ENCODE data around the gene CDA.

CDA gene

DNA sequence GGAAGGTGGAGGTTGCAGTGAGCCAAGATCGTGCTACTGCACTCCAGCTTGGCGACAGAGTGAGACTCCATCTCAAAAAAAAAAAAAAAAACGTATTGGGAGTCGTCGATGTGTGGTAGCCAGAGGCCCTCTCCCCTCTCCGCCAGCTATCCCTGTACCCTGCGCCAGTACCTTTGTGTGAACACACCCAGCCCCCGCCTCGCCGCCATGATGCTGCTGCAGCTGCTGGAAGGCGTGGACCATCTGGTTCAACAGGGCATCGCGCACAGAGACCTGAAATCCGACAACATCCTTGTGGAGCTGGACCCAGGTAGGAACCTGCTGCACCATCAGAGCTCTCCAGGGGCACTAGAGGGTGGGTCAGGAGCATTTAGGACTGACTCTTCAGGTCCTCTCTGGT is 56.5 kb downstream of the CDA start:
- no peak for TF ChIP-seq CTCF (conservative IDR thresholded peaks at IDR 0.05; ENCODE audit: low read depth, low read length)
- no peak for DNase-seq (ENCODE audit: low read depth)
- no peak overlapping the region for H3K4me3 ChIP-seq (ENCODE audit: low read depth, low read length)

- DNase-seq (ENCODE audit: low read depth), result no peak
- TF ChIP-seq CTCF (conservative IDR thresholded peaks at IDR 0.05; ENCODE audit: low read depth, low read length), result no peak
These were observed 59.5 kb downstream of the CDA start for GRCh38 chr1:20648438-20648837.

GRCh38 chr1:20648946-20649345 is 60.0 kb downstream of the CDA start:
- DNase-seq (ENCODE audit: low read depth), result no peak
- no peak overlapping the region for H3K4me3 ChIP-seq (ENCODE audit: low read depth, low read length)
- no peak for TF ChIP-seq CTCF (conservative IDR thresholded peaks at IDR 0.05; ENCODE audit: low read depth, low read length)

More at GRCh38 chr1:20648438-20648837, 59.5 kb downstream of the CDA start:
- no peak overlapping the region for H3K4me3 ChIP-seq (ENCODE audit: low read depth, low read length)

- no peak overlapping the region for H3K4me3 ChIP-seq (ENCODE audit: low read depth, low read length)
- TF ChIP-seq CTCF (conservative IDR thresholded peaks at IDR 0.05; ENCODE audit: low read depth, low read length), result no peak
- DNase-seq (ENCODE audit: low read depth), result no peak
These were observed 63.4 kb downstream of the CDA start for GRCh38 chr1:20652300-20652699.

DNA sequence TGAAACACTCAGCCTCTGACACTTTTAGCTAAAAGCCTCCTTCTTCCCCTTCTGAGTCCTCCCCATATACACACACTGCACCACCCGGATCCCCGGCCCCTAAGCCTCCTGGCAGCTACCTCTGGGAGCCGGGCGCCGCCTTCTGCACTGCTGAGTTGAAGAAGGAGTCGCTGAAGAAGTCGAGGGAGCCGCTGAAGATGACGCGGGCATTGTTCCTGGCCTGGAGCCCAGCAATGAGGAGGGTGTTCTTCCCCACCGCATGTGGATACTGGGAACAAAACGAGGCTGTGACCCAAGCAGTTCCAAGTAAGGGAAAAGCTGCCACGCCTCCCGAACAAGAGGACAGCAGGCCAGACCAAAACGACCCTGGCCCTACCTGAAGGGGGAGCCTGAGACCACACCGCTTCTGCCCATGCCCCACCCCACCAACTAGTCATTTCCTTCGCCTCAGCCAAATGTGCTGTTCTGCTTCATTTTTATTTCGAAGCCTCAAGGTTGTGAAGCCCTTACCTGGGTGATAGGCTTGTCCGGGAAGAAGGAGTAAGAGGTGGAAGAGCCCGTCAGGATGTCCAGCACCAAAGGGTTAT is 65.3 kb downstream of the CDA start:
- no peak for DNase-seq (ENCODE audit: low read depth)
- no peak overlapping the region for H3K4me3 ChIP-seq (ENCODE audit: low read depth, low read length)
- peak; percentile 6 for TF ChIP-seq CTCF (conservative IDR thresholded peaks at IDR 0.05; ENCODE audit: low read depth, low read length)

- no peak overlapping the region for H3K4me3 ChIP-seq (ENCODE audit: low read depth, low read length)
- TF ChIP-seq CTCF (conservative IDR thresholded peaks at IDR 0.05; ENCODE audit: low read depth, low read length), result no peak
- DNase-seq (ENCODE audit: low read depth), result no peak
These were observed 68.1 kb downstream of the CDA start for GRCh38 chr1:20657024-20657423.

- DNase-seq (ENCODE audit: low read depth), result no peak
- no peak overlapping the region for H3K4me3 ChIP-seq (ENCODE audit: low read depth, low read length)
- no peak for TF ChIP-seq CTCF (conservative IDR thresholded peaks at IDR 0.05; ENCODE audit: low read depth, low read length)
These were observed 69.4 kb downstream of the CDA start for GRCh38 chr1:20658166-20658915.

Data from choroid plexus epithelial cell (primary cell).